Measurements from ENCODE around the gene WRNIP1. TPM values are rescaled to one million over a fixed set of nuclear protein-coding genes. Genes with fewer than 3 reads are reported as not detected.

WRNIP1 gene
- total and polyA plus RNA-seq, 2 donors (not counting 1 experiment from before 2014, with no cell fraction given), result 29.7 to 40.8 TPM

DNA sequence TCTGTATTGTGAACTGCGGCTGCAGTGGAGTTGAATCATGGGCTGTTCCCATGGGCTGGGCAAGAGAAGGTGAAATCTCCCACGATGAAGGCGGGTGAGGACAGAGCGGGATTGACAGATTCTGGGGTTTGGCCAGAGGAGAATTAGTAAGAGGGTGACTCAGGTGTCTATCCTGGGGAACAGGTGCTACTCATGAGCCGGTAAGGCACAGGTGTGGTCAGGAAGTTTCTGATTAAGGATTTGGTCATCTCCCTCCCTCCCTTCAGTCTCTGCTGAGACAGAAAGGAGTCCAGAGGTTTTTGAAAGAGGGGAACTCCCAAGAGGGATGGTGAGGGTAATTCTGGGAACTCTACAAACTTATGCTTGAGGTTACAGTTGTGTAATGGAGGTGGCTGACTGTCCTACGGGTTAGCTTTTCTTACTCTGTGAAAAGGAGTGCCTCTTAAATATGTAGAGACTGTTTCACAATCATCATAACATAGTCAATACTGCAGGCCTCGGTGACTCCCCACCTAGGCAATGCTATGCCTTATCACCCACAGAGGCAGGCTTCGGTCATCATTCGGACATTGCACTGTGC lies 45.0 kb downstream of the WRNIP1 start:
- Histone ChIP-seq H3K79me2 (ENCODE audit: control insufficient read depth, insufficient read depth, low read length) (no peaks in the 10 kb centered on the region), H3K9ac (ENCODE audit: insufficient read depth, low read length) (no peak overlapping the region), H3K27ac (ENCODE audit: insufficient read depth, low read length) (no peak overlapping the region), H3K4me3 (replicated peaks in 1 of 4; ENCODE audit: control extremely low read depth in 1 of 4, insufficient read depth in 1 of 4, low read depth in 3 of 4, low read length in 4 of 4) (no peak overlapping the region), H3K36me3 (ENCODE audit: control insufficient read depth, insufficient read depth, low read length) (no peaks in the 10 kb centered on the region), H3K27me3 (ENCODE audit: control insufficient read depth, insufficient read depth, low read length) (no peaks in the 10 kb centered on the region), H4K20me1 (ENCODE audit: control insufficient read depth, extremely low read depth, insufficient read depth, low read length) (no peaks in the 10 kb centered on the region), H2AFZ (ENCODE audit: low read length) (no peak overlapping the region), H3K4me2 (ENCODE audit: extremely low read depth, insufficient read depth, low read length) (no peak overlapping the region), H3K9me3 (ENCODE audit: control insufficient read depth, insufficient read depth, low read depth, low read length) (no peaks in the 10 kb centered on the region), H3K4me1 (ENCODE audit: control insufficient read depth, extremely low read depth, insufficient read depth, low read length) (no peaks in the 10 kb centered on the region)
- DNase-seq (ENCODE audit: low read depth in 2 of 2), result no peak
- no peak for TF ChIP-seq EZH2 (IDR thresholded peaks at IDR 0.05; ENCODE audit: low read length, missing control alignments)
- TF ChIP-seq, protein P1, sequence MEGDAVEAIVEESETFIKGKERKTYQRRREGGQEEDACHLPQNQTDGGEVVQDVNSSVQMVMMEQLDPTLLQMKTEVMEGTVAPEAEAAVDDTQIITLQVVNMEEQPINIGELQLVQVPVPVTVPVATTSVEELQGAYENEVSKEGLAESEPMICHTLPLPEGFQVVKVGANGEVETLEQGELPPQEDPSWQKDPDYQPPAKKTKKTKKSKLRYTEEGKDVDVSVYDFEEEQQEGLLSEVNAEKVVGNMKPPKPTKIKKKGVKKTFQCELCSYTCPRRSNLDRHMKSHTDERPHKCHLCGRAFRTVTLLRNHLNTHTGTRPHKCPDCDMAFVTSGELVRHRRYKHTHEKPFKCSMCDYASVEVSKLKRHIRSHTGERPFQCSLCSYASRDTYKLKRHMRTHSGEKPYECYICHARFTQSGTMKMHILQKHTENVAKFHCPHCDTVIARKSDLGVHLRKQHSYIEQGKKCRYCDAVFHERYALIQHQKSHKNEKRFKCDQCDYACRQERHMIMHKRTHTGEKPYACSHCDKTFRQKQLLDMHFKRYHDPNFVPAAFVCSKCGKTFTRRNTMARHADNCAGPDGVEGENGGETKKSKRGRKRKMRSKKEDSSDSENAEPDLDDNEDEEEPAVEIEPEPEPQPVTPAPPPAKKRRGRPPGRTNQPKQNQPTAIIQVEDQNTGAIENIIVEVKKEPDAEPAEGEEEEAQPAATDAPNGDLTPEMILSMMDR (conservative IDR thresholded peaks at IDR 0.05 in 1 of 2, IDR thresholded peaks at IDR 0.05 in 1 of 2; ENCODE audit: low read depth in 1 of 2, low read length in 2 of 2), result no peak

DNA sequence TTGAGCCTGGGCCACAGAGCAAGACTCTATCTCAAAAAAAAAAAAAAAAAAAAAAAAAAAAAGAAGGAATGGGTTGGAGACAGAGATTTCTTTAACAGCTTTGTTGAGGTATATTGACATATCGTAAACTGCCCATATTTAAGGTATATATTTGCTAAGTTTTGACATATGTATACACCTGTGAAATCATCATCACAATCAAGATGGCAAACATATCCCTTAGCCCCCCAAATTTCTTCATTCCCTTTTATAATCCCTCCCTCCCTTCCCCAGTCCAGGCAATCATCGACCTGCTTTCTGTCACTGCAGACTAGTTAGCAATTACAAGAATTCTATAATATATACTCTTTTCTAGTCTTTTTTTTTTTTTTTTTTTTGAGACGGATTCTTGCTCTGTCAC lies 47.5 kb downstream of the WRNIP1 start:
- H3K4me2 ChIP-seq (ENCODE audit: extremely low read depth, insufficient read depth, low read length), result no peak overlapping the region
- H4K20me1 ChIP-seq (ENCODE audit: control insufficient read depth, extremely low read depth, insufficient read depth, low read length), result no peaks in the 10 kb centered on the region
- H3K36me3 ChIP-seq (ENCODE audit: control insufficient read depth, insufficient read depth, low read length), result no peaks in the 10 kb centered on the region
- TF ChIP-seq, protein P1 (conservative IDR thresholded peaks at IDR 0.05 in 1 of 2, IDR thresholded peaks at IDR 0.05 in 1 of 2; ENCODE audit: low read depth in 1 of 2, low read length in 2 of 2), result no peak
- TF ChIP-seq EZH2 (IDR thresholded peaks at IDR 0.05; ENCODE audit: low read length, missing control alignments), result no peak
- no peaks in the 10 kb centered on the region for H3K79me2 ChIP-seq (ENCODE audit: control insufficient read depth, insufficient read depth, low read length)
- no peak for DNase-seq (ENCODE audit: low read depth in 2 of 2)
- no peak overlapping the region for H3K9ac ChIP-seq (ENCODE audit: insufficient read depth, low read length)
- H3K4me3 ChIP-seq (replicated peaks in 1 of 4; ENCODE audit: control extremely low read depth in 1 of 4, insufficient read depth in 1 of 4, low read depth in 3 of 4, low read length in 4 of 4), result no peak overlapping the region
- no peak overlapping the region for H3K27ac ChIP-seq (ENCODE audit: insufficient read depth, low read length)
- no peak overlapping the region for H2AFZ ChIP-seq (ENCODE audit: low read length)
- H3K4me1 ChIP-seq (ENCODE audit: control insufficient read depth, extremely low read depth, insufficient read depth, low read length), result peaks cover under 1% of the 10 kb centered on the region
- H3K27me3 ChIP-seq (ENCODE audit: control insufficient read depth, insufficient read depth, low read length), result no peaks in the 10 kb centered on the region
- H3K9me3 ChIP-seq (ENCODE audit: control insufficient read depth, insufficient read depth, low read depth, low read length), result no peaks in the 10 kb centered on the region

DNA sequence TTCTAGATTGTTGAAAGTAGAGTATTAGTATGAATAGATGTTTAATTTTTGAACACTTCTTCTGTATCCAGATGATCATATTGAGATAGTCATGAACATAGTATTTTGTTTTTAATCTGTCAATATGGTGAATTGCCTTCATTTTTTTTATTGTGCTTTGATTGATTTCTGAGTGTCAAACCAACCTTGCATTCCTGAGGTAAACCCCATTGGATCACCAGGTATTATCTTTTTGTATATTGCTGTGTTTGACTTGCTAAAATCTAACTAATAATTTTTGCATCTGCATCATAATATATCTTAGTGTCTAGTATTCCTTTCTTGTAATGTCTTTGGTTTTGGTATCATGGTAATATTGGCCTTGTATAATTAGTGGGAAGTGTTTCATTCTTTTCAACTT lies 51.0 kb downstream of the WRNIP1 start:
- no peak overlapping the region for H3K4me3 ChIP-seq (replicated peaks in 1 of 4; ENCODE audit: control extremely low read depth in 1 of 4, insufficient read depth in 1 of 4, low read depth in 3 of 4, low read length in 4 of 4)
- H3K36me3 ChIP-seq (ENCODE audit: control insufficient read depth, insufficient read depth, low read length), result no peaks in the 10 kb centered on the region
- H3K27me3 ChIP-seq (ENCODE audit: control insufficient read depth, insufficient read depth, low read length), result no peaks in the 10 kb centered on the region
- peaks cover 10% of the 10 kb centered on the region for H3K4me1 ChIP-seq (ENCODE audit: control insufficient read depth, extremely low read depth, insufficient read depth, low read length)
- no peaks in the 10 kb centered on the region for H3K79me2 ChIP-seq (ENCODE audit: control insufficient read depth, insufficient read depth, low read length)
- H2AFZ ChIP-seq (ENCODE audit: low read length), result no peak overlapping the region
- H4K20me1 ChIP-seq (ENCODE audit: control insufficient read depth, extremely low read depth, insufficient read depth, low read length), result no peaks in the 10 kb centered on the region
- no peak overlapping the region for H3K4me2 ChIP-seq (ENCODE audit: extremely low read depth, insufficient read depth, low read length)
- H3K9ac ChIP-seq (ENCODE audit: insufficient read depth, low read length), result no peak overlapping the region
- no peak for DNase-seq (ENCODE audit: low read depth in 2 of 2)
- H3K27ac ChIP-seq (ENCODE audit: insufficient read depth, low read length), result no peak overlapping the region
- TF ChIP-seq, protein P1 (conservative IDR thresholded peaks at IDR 0.05 in 1 of 2, IDR thresholded peaks at IDR 0.05 in 1 of 2; ENCODE audit: low read depth in 1 of 2, low read length in 2 of 2), result no peak
- no peak for TF ChIP-seq EZH2 (IDR thresholded peaks at IDR 0.05; ENCODE audit: low read length, missing control alignments)
- no peaks in the 10 kb centered on the region for H3K9me3 ChIP-seq (ENCODE audit: control insufficient read depth, insufficient read depth, low read depth, low read length)

Data from fibroblast of lung (primary cell).